ENCODE data around the gene SMOC2.
"Not testable (repeated sequence)": the region's sequence is repeated elsewhere in the genome, so short reads cannot be mapped to it uniquely, and the experiment has no call there.

Gene SMOC2

GRCh38 chr6:168524571-168525001, 83.6 kb downstream of the SMOC2 start:
- no peak for FAIRE-seq

DNA sequence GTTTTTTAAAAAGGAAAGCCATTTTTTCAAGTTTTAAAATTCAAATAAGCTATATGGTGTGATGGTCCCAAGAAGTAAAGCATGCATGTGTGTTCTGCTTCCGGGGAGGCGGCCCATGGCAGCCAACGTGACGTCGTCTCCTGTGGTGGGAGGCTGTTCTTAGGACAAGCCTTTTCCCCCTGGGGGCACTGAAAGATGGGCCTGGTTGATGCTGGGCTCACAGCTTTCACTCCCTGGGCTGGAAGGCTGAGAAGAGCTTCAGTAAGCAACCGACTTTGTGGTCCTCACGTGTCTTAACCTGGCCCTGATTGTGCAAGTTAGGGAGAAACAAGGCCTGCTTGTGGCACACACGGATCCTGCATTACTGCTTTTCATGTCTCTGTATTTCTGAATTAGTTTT, 84.1 kb downstream of the SMOC2 start:
- no peak for FAIRE-seq

DNA sequence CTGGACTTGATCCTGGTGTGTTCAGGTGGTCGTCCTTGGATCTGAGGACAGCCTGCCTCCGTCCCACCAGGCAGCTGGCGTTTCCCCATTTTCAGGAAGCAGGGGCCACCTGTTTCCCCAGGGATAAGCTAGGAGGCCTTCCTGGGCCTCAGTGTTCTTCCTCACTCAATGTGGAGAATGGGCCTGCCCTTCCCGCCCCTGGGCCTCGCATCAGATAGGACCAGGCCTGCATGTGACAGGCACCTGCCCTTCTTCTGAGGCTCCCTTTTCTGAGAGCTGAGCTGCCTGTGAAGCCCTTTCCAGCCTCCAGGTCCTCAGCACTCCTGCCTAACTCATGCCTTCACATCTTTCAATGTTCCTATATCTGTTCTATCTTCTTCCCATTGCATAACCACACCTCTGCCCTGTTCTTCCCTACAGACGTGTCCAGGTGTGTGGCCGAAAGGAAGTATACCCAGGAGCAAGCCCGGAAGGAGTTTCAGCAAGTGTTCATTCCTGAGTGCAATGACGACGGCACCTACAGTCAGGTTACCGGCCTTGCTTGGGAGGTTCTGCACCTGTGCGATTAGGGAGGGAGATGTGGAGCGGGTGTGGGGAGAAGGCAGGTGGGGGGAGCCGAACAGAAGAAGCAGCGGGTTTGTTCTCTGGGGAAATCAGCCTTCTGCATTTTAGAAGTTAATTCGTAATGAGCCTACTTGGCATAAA, 85.1 kb downstream of the SMOC2 start:
- FAIRE-seq: no peak

- no peak for FAIRE-seq
Observed at GRCh38 chr6:168526841-168527281, 85.9 kb downstream of the SMOC2 start.

- FAIRE-seq: no peak
Observed at GRCh38 chr6:168527451-168528210, 86.6 kb downstream of the SMOC2 start.

- no peak for FAIRE-seq
Observed at GRCh38 chr6:168528474-168529095, 87.6 kb downstream of the SMOC2 start.

GRCh38 chr6:168529214-168529613, 88.2 kb downstream of the SMOC2 start:
- FAIRE-seq: no peak

DNA sequence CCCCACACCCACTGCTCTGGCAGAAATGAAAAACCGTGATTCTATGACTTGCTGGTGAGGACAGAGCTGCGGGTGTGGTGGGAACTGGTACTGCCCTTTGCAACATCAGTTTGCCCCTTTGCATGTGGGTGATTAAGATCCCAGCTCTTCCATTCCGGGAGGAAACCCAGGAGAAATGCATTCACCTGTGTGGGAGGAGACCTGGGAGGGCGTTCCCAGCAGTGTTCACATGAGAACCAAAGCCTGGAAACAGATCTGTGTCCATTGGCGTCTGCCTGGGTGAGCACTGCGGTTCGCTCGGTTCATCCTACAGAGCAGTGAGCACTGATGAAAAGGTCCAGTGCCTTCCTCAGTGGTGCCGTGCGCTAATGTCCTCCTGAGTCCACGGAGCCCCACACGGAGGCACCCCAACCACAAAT, 89.7 kb downstream of the SMOC2 start:
- FAIRE-seq: no peak

- no peak for FAIRE-seq
Observed at GRCh38 chr6:168532070-168532469, 91.1 kb downstream of the SMOC2 start.

- FAIRE-seq: peak; percentile 15
Observed at GRCh38 chr6:168533414-168533813, 92.4 kb downstream of the SMOC2 start.

DNA sequence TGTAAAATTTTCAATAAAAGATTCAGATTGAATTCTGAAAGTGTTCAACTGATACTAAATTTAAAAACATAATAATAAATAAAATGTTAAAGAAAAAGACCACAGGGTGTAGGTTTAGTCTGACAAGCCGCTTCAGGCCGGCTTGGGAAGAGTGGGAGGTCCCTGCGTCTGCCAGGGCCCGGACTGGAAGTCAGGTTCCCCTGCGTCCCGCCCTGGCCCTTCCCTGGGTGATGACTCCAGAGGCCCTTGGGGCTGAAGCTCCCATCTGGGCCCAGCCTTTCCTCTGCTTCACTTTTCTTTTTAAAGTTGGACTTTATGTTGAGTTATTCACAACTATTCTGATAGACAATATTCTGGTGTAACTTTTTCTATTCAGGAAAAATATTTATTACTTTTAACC, 93.3 kb downstream of the SMOC2 start:
- no peak for FAIRE-seq

DNA sequence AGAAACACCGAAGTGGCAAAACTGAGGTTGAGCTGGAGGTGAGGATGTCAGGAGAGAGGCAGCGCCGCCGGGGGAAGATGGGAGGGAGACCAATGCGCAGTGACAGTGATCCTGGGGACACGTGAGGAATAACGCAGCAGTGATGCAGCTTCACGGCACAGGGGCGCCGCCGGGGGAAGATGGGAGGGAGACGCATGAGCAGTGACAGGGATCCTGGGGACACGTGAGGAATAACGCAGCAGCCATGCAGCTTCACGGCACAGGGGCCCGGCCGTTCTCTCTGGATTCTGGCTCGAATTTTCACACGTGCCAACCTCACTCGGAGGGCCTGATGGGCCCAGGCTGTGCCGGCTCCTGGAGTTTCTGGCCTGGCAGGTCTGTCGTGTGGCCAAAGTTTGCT, 94.7 kb downstream of the SMOC2 start:
- no peak for FAIRE-seq

DNA sequence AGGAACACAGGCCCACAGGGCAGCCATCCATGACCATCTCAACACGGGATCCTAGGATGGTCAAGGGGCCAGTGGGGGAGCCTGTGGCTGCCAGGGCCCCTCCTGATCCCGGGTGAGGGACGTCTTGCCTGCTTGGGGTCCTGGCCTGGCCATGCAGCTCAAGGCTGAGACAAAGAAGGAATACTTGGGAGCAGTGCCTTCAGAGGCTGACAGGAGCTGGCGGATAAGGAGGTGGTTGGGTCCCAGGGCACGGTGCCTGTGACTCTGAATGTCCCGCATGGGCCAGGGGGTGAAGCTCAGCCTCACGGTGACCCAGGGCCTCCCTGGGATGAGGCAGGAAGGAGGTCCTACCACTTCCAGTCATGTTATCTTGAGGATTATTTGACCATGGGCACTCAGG, 95.2 kb downstream of the SMOC2 start:
- FAIRE-seq: no peak

DNA sequence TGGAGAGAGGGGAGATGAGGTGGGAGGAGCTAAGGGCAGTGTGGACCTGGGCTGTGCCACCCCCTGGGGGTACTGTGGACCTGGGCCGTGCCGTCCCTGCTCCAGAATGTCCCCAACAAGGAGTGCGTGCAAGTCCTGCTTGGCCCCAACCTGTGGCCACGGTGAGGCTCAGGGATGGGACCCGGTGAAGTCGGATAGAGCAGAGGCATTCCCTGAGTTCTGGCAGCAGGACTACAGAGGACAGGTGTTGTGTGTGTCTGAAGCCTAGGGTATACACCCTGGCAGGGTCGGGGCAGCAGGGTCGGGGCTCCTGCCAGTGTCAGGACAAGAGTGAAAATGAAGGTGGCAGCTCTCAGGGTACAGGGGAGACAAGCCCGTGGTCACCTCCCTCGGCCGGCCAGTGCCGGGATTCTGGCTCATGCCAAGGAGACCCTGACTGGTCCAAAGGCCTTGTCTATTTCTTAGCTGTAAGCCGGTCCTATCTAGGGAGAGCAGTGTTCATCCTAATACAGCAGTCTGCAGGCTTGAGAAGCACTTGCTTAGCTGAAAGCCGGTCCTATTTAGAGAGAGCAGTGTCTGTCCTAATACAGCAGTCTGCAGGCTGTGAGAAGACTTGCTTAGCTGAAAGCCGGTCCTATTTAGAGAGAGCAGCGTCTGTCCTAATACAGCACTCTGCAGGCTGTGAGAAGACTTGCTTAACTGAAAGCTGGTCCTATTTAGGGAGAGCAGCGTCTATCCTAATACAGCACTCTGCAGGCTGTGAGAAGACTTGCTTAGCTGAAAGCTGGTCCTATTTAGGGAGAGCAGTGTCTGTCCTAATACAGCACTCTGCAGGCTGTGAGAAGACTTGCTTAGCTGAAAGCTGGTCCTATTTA, 95.9 kb downstream of the SMOC2 start:
- no peak for FAIRE-seq

GRCh38 chr6:168537540-168537884, 96.5 kb downstream of the SMOC2 start:
- no peak for FAIRE-seq

- not testable (repeated sequence) for FAIRE-seq
Observed at GRCh38 chr6:168538188-168538891, 97.4 kb downstream of the SMOC2 start.

DNA sequence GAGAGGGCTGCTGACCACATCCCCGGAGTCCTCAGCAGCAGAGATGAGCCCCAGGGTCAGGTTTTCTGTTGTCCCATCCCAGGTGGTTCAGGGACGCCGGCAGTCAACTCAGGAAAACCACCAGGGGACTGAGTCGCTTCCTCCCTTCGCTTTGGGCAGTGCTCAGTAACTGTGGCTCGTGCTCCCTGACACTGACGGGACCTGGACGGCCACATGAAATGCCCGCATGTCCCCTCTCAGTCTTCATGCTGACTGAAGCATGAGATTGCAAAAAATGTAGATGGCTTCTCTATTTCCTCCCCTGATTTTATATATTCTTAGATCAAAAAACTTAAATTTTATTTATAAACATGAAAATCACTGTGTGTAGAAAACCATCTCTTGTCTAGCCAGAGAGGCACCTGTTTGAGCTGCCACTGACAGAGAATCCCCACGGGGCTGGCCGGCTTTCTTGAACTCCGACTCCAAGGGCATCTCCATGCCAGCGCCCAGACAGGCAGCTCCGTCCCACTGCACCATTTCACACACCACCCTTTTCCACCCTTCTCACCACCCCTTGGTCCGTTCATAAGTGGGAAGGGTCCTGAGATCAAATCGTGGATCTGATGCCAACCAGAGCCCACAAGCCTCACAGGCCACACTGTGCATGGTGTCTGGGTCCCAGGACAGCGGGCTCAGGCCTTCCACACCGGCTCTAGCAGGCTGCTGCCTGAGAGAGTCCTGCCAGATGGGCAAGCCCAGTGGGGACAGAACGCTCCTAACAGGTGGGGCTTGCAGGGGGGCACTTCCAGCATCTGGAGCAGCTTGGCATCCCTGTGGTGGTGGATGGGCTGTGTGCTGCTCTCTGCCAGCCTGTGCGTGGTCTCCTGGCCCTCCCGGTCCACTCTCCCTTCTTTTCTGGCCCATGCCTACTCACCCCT, 98.2 kb downstream of the SMOC2 start:
- no peak for FAIRE-seq

DNA sequence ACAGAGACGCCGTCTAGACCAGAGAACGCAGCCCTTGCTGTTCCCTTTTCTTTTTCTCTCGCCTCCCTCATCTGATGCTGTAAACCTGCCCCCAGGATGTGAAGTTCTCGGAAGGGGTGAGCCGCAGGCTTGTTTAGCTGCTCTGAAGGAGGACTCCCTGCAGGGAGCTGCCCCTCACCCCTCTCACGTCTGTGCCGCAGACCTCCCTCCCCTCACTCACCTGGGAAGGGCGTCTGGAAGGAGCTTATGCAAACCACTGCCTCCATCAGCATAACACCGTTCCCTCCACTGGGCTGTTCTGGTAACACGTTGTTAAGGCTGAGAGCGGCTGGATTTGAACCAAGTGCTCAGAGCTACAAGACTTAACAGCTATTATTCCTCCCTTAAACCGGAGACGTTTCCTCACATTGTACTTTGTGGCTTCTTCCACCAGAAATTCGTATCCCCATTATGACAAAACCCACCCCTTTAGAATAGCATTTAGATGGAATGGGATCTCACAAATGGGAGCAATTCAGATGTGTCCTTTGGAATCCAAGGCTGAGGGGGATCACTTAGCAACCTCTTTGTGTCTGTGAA, 99.8 kb downstream of the SMOC2 start:
- no peak for FAIRE-seq

DNA sequence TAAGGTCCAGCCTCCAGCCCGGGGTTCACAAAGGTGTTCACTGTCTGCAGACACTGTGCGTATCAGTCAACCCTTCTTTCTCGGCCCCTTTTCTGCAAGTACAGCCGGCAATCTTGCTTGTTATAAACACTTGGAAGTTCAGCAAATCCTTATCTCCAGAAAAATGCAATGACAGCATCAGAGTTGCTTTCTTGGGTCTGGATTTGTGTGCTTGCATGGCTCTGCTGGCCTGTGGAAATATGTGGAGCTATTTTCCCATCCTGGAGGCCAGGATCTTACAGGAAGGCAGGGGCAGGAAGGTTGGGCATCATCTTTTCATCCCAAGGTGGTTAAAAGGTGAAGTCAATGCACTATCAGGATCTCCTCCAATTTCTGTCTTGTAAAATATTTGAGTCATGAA, 100.3 kb downstream of the SMOC2 start:
- FAIRE-seq: no peak

DNA sequence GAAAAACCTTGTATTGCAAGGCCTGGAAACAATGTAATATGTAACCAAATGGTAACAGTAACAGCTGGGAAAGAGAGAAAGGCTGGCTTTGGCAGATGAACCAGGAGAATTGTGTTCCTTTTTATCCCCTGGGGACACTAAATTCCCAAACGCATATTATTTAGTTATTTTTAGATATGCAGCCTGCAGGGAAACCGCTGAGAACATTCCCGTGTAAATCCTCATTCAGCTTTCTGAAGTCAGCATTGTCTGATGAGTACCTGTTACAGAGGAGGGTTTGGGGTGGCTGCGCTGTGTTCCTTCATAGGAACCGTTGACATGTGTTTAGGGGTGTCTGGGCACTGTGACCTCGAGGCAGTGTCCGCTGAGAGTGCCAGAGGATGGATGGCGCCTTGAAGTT, 101.3 kb downstream of the SMOC2 start:
- peak; percentile 55 for FAIRE-seq

GRCh38 chr6:168545428-168545827, 104.4 kb downstream of the SMOC2 start:
- FAIRE-seq: no peak

Data from endometrium (tissue), 2 donors.